ENCODE measurements around the gene OR4A47.
"Not testable (repeated sequence)": the region's sequence is repeated elsewhere in the genome, so short reads cannot be mapped to it uniquely, and the experiment has no call there.

The OR4A47 gene

DNA sequence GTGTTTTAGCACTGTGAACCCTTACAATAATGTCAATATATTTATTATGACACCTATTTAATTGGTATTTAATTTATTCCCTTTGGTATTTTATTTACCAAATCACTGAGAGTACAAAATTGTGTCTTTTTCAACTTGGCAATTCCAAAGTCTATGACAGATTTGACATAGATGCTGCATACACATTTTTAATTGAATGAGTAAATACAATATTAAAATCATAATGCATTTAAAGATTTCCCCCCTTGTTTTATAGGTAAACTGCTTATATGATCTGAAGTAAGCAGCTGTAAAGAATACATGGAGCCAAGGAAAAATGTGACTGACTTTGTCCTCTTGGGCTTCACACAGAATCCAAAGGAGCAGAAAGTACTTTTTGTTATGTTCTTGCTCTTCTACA is at the start of gene OR4A47:
Gene OR4A47, plus strand, starts transcription at position 301 of the 400 bp plus-strand sequence. Its CDS starts 0 bp downstream, at position 301.
- not testable (repeated sequence) for DNase-seq

- DNase-seq = not testable (repeated sequence)
These were observed 32.7 kb upstream of the OR4A47 start for GRCh38 chr11:48455909-48456308.

DNA sequence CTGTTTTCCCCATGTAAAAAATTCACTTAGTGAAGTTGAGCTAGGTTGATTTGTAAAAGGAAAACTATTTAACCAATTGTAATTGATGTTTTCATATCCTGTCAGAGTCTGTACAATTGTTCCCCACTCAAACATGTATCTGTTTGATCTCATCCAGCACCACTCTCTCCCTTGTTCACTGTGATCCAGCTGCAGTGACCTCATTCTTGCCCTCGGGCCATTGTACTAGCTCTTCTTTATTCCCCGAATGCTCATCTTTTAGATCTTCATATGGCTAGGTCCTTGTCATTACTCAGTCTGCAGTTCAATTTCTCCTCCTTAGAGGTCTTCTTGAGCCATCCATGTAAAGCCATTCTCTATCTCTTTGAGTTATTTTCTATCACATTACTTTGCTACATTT is 14.6 kb upstream of the OR4A47 start:
- DNase-seq = not testable (repeated sequence)

DNA sequence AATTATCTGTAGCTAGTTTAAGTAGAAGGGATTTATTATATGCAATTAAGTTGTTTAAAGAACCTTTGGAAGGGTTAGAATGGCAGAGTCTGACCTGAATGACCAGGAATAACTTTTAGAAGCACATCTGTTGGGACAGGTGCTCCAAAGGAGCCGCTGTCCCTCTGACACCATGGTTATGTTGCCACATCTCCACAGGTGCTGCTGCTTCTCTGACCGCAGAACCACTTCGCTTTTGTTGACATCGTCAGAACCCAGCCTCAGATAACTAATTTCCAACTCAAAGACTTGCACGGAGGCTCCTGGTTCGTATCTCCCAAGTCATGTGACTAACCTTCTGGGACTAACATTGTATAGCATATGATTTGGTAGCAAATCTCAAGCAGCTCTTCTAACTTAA is 13.9 kb upstream of the OR4A47 start:
- not testable (repeated sequence) for DNase-seq

- not testable (repeated sequence) for DNase-seq
These were observed 17.6 kb downstream of the OR4A47 start for GRCh38 chr11:48506169-48506568.

DNA sequence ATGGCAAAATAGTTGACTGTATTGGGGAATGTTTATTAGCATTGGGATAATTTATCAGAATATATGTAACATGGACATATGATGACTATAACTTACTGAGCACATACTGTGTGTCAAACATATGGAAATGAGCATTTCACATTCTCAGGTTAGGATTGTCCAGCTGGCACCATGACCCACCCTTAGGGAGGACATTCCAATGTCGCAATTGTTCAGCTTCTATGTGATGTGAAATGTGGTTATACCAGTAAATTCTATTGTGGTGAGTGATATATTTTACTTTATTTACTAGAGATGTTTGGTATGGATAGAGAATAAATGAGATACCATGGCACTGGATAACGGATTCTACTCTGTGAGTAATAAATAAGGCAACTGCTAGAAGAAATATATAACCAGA is 50.4 kb downstream of the OR4A47 start:
- DNase-seq = no peak

All from NCI-H526 treated with DMSO at 0.1 percent for 48 hours (cell line).